PC-9 (cell line): ENCODE results near the gene TMEM258. TPM values are rescaled to one million over a fixed set of nuclear protein-coding genes. Genes with fewer than 3 reads are reported as not detected.

Source experiments
- BruUV-seq: library from RNA; stranded (reverse); fragments of 400-500 nt; replicated peaks from 2 replicates; lab custom pipeline; 2021; lab: Mats Ljungman, UMichigan
- CTCF ChIA-PET: fragments of 300-600 bp; sonication (Branson Sonifier 250); formaldehyde crosslinking; loops from one replicate; lab custom pipeline; 2022; ENCODE audit warnings: antibody characterized with exemption; lab: Charles Lee
- POLR2A ChIA-PET: fragments of 300-600 bp; sonication (Branson Sonifier 250); formaldehyde crosslinking; loops from one replicate; lab custom pipeline; 2022; ENCODE audit warnings: antibody characterized with exemption; ENCODE audit not compliant: unreplicated experiment; lab: Charles Lee
- DNase-seq, 2 experiments: peaks; one replicate each; pipeline versions ENCODE4 v3.0.0 to v3.0.0-alpha.2; 2015 to 2022; ENCODE audit warnings: mixed read lengths in 1 of 2
- H2AFZ ChIP-seq: fragments of 200-600 bp; sonication (generic); 2 replicates; pipeline ENCODE4 v1.8.1; 2017; ENCODE audit warnings: antibody characterized with exemption
- H3F3A ChIP-seq: fragments of 200-600 bp; sonication (generic); 2 replicates; pipeline ENCODE4 v1.8.1; 2017; ENCODE audit warnings: antibody characterized with exemption, mild to moderate bottlenecking, low read depth; ENCODE audit not compliant: insufficient read depth
- H3K27ac ChIP-seq: fragments of 200-600 bp; sonication (generic); 2 replicates; pipeline ENCODE4 v1.6.1; 2016; ENCODE audit warnings: mixed run types
- H3K27me3 ChIP-seq: fragments of 200-600 bp; sonication (generic); 2 replicates; pipeline ENCODE4 v1.6.1; 2016; ENCODE audit warnings: low read depth, mixed run types; ENCODE audit not compliant: insufficient read depth
- H3K36me3 ChIP-seq: fragments of 200-600 bp; sonication (generic); 2 replicates; pipeline ENCODE4 v1.6.1; 2016; ENCODE audit warnings: low read depth, mixed run types
- H3K4me1 ChIP-seq: fragments of 200-600 bp; sonication (generic); replicated peaks from 2 replicates; pipeline ENCODE4 v1.6.1; 2016; ENCODE audit warnings: mixed run types; ENCODE audit not compliant: insufficient read depth
- H3K4me2 ChIP-seq: fragments of 200-600 bp; sonication (generic); 2 replicates; pipeline ENCODE4 v1.6.1; 2017; ENCODE audit warnings: mixed run types
- H3K4me3 ChIP-seq: fragments of 200-600 bp; sonication (generic); 2 replicates; pipeline ENCODE4 v1.6.1; 2016; ENCODE audit warnings: mixed run types
- H3K79me2 ChIP-seq: fragments of 200-600 bp; sonication (generic); 2 replicates; pipeline ENCODE4 v1.6.1; 2017; ENCODE audit warnings: low read depth, mixed run types
- H3K9me2 ChIP-seq: fragments of 200-600 bp; sonication (generic); 2 replicates; pipeline ENCODE4 v1.8.1; 2017; ENCODE audit warnings: mild to moderate bottlenecking; ENCODE audit not compliant: insufficient read depth
- H3K9me3 ChIP-seq: fragments of 200-600 bp; sonication (generic); 2 replicates; pipeline ENCODE4 v1.8.1; 2016; ENCODE audit warnings: low read depth; ENCODE audit not compliant: insufficient read depth
- H4K20me1 ChIP-seq: fragments of 200-600 bp; sonication (generic); 2 replicates; pipeline ENCODE4 v1.8.1; 2017; ENCODE audit not compliant: insufficient read depth
- EZH2 ChIP-seq: fragments of 200-600 bp; sonication (generic); IDR thresholded peaks from 2 replicates; pipeline ENCODE4 v1.8.0; 2017; ENCODE audit warnings: antibody characterized with exemption, low read depth
- intact Hi-C: fragments of 100-400 bp; cut with micrococcal nuclease; formaldehyde crosslinking; loops from one replicate; pipeline ENCODE4 v1.10.0; 2022; ENCODE audit not compliant: unreplicated experiment
- total RNA-seq: library from RNA; stranded (reverse); gene quantifications from 2 replicates; pipeline ENCODE4 v1.2.3, GENCODE V29; 2021
- TF ChIP-seq, protein P1 (sequence below): fragments of 200-600 bp; sonication (generic); conservative IDR thresholded peaks from 2 replicates; pipeline ENCODE4 v1.6.1; 2017; ENCODE audit warnings: mixed run types, antibody characterized with exemption, mild to moderate bottlenecking, moderate library complexity

TMEM258 gene
- total RNA-seq, 1 experiment from 2014 or later = 217 TPM

DNA sequence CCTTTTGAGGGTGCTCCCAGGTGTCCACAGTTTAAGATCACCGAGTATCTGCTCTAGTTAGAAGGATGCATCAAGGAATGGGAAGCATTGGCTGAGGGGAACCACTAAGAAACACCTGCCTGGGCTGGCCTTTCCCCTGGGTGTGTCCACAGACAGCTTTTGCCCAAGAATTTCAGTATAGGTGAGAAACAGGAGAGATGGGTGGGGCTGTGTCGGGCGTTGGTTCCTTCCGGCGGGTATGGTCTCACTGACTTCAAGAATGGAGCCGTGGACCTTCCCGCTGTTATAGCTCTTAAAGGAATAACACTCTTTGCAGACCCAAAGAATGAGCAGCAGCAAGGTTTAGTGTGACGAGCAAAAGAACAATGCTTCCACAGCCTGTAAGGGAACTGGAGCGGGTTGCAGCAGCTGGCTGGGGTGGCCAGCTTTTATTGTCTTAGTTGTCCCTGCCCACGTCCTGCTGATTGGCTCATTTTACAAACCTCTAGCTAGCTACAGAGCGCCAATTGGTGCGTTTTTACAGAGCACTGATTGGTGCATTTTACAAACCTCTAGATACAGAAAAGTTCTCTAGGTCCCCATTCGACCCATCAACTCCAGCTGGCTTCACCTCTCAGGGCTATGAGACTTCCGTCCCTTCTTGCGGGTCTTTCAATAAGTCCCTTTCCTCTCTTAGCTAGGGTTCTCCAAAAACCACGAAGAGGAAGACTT lies 22.0 kb upstream of the TMEM258 start:
- Histone ChIP-seq H2AFZ (peak overlapping the region; percentile 77), H4K20me1 (no peaks in the 10 kb centered on the region), H3F3A (peaks cover 50% of the 10 kb centered on the region; the same call in 1 of the 2 replicates), H3K4me2 (peak overlapping the region; percentile 75), H3K27ac (peak overlapping the region; percentile 75), H3K9me2 (no peaks in the 10 kb centered on the region), H3K36me3 (peaks cover 33% of the 10 kb centered on the region), H3K4me1 (peaks cover 20% of the 10 kb centered on the region), H3K4me3 (peak overlapping the region; percentile 95), H3K27me3 (no peaks in the 10 kb centered on the region), H3K9me3 (no peaks in the 10 kb centered on the region), H3K79me2 (peaks cover 31% of the 10 kb centered on the region)
- peak in 1 of 2 experiments; percentile 51 for DNase-seq
- TSS peak; percentile 62 for BruUV-seq
- TF ChIP-seq EZH2 = no peak
- TF ChIP-seq, protein P1, sequence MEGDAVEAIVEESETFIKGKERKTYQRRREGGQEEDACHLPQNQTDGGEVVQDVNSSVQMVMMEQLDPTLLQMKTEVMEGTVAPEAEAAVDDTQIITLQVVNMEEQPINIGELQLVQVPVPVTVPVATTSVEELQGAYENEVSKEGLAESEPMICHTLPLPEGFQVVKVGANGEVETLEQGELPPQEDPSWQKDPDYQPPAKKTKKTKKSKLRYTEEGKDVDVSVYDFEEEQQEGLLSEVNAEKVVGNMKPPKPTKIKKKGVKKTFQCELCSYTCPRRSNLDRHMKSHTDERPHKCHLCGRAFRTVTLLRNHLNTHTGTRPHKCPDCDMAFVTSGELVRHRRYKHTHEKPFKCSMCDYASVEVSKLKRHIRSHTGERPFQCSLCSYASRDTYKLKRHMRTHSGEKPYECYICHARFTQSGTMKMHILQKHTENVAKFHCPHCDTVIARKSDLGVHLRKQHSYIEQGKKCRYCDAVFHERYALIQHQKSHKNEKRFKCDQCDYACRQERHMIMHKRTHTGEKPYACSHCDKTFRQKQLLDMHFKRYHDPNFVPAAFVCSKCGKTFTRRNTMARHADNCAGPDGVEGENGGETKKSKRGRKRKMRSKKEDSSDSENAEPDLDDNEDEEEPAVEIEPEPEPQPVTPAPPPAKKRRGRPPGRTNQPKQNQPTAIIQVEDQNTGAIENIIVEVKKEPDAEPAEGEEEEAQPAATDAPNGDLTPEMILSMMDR = no peak
- ChIA-PET CTCF (interaction anchor here (0.8 to 2.1 kb wide), 4 partner anchors 15 to 268 kb away, joined by 3 to 13 read pairs (median 5); no protein-coding TSS in a partner anchor), POLR2A (interaction anchor here (0.5 to 1.2 kb wide), 12 partner anchors 13 to 934 kb away, joined by 3 to 22 read pairs (median 4); partner anchors contain the start of gene FADS2)
- intact Hi-C loops = no loop called here

DNA sequence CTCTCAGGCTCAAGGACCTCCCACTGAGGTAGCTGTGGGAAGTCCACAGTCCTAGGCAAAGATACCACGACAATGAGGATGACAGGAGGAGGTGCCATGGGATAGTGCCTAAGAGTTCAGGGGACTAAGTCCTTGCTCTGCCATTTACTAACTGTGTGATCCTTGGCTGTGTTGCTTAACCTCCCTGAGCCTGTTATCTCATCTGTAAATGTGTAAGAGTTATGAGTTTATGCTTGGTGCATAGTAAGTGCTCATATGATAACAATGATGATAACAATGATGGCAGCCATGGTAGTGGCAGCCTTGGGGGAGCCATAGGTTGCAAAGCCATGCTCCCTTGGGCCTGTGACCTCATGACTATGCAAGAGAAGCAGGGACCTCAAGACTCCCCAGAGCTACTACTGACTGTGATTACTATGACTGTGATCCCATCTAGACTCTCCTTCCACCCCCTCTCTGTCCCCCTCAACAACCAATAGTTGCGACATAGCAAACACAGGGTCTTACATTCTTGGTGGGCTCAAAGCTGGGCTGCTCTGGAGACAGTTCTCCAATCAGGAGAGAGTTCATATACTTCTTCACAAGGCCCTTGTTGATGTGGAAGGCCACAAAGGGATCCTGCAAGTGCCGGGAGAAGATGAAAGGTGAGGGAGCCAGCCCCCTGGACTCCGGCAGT lies 20.5 kb upstream of the TMEM258 start:
- ChIA-PET POLR2A (no interaction called here), CTCF (interaction anchor here (1.0 kb wide), 1 partner anchor 16 kb away, joined by 7 read pairs; no protein-coding TSS in a partner anchor)
- no TSS peak for BruUV-seq
- Histone ChIP-seq H3K4me3 (no peak overlapping the region), H3K4me2 (no peak overlapping the region), H3K27ac (no peak overlapping the region), H3F3A (peaks cover 42% of the 10 kb centered on the region; the same call in 1 of the 2 replicates), H3K27me3 (no peaks in the 10 kb centered on the region), H3K79me2 (peaks cover 30% of the 10 kb centered on the region), H4K20me1 (no peaks in the 10 kb centered on the region), H3K9me3 (no peaks in the 10 kb centered on the region), H3K36me3 (peaks cover 38% of the 10 kb centered on the region), H3K9me2 (no peaks in the 10 kb centered on the region), H2AFZ (no peak overlapping the region), H3K4me1 (peaks cover 17% of the 10 kb centered on the region)
- TF ChIP-seq, protein P1 = no peak
- TF ChIP-seq EZH2 = no peak
- DNase-seq = no peak
- intact Hi-C loops = no loop called here

DNA sequence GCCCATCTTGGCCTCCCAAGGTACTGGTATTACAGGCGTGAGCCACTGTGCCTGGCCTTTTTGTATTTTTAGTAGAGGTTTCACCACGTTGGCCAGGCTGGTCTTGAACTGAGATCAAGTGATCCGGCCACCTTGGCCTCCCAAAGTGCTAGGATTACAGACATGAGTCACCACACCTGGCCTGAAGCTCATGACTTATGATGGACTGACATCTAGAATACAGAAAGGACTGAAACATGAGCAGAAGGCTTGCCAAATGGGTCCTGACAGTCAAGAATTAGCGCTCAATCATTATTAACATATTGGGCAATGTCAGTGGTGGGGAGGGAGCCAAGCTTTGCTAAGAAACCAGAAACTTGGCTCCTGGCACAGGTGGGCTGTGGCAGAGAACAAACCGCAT lies 19.4 kb upstream of the TMEM258 start:
- Histone ChIP-seq H3K36me3 (peaks cover 39% of the 10 kb centered on the region), H3K27ac (no peak overlapping the region), H3F3A (peaks cover 34% of the 10 kb centered on the region; the same call in 1 of the 2 replicates), H3K4me3 (no peak overlapping the region), H3K9me2 (no peaks in the 10 kb centered on the region), H2AFZ (no peak overlapping the region), H3K4me1 (peaks cover 9% of the 10 kb centered on the region; the same call in 1 of the 2 replicates), H4K20me1 (no peaks in the 10 kb centered on the region), H3K79me2 (peaks cover 22% of the 10 kb centered on the region), H3K4me2 (no peak overlapping the region), H3K27me3 (no peaks in the 10 kb centered on the region), H3K9me3 (no peaks in the 10 kb centered on the region)
- CTCF ChIA-PET = no interaction called here
- DNase-seq = peak in 1 of 2 experiments; percentile 47
- TF ChIP-seq, protein P1 = no peak
- TF ChIP-seq EZH2 = no peak
- POLR2A ChIA-PET = no interaction called here
- BruUV-seq = no TSS peak
- intact Hi-C loops = no loop called here
